Chondrocyte (in vitro differentiated cells): ENCODE measurements around the gene PPEF2. TPM values are rescaled to one million over a fixed set of nuclear protein-coding genes. Genes with fewer than 3 reads are reported as not detected.
"Not testable (repeated sequence)": the region's sequence is repeated elsewhere in the genome, so short reads cannot be mapped to it uniquely, and the experiment has no call there.

ENCODE experiments used
- DNase-seq: peaks from one replicate; pipeline ENCODE4 v3.0.0; 2021; ENCODE audit warnings: mixed read lengths, low spot score
- H3K27ac Mint-ChIP-seq: one replicate; pipeline ENCODE4 v1.8.0; 2021; ENCODE audit warnings: mild to moderate bottlenecking, moderate library complexity, mixed read lengths; ENCODE audit not compliant: unreplicated experiment
- H3K27me3 Mint-ChIP-seq: 2 replicates; pipeline ENCODE4 v1.8.0; 2021; ENCODE audit warnings: low read depth, mixed read lengths
- H3K36me3 Mint-ChIP-seq: 2 replicates; pipeline ENCODE4 v1.8.0; 2021; ENCODE audit warnings: low read depth, mixed read lengths
- H3K4me1 Mint-ChIP-seq: 2 replicates; pipeline ENCODE4 v1.8.0; 2021; ENCODE audit warnings: low read depth, mild to moderate bottlenecking, mixed read lengths
- H3K4me3 Mint-ChIP-seq: one replicate; pipeline ENCODE4 v1.8.0; 2021; ENCODE audit warnings: mild to moderate bottlenecking, moderate library complexity, mixed read lengths; ENCODE audit not compliant: unreplicated experiment
- H3K9me3 Mint-ChIP-seq: 2 replicates; pipeline ENCODE4 v1.8.0; 2021; ENCODE audit warnings: low read depth, mixed read lengths
- CTCF ChIP-seq: fragments of 200-600 bp; sonication (generic); IDR thresholded peaks from 2 replicates; pipeline ENCODE4 v1.5.0; 2021; ENCODE audit warnings: antibody characterized with exemption, mild to moderate bottlenecking, moderate library complexity
- total RNA-seq: library from RNA; stranded (reverse); gene quantifications from 3 replicates; pipeline ENCODE4 v1.2.1, GENCODE V29; 2021

The PPEF2 gene
- total RNA-seq, 1 donor from 2014 or later = not detected

- no peak overlapping the region for H3K27ac Mint-ChIP-seq
- H3K36me3 Mint-ChIP-seq = peaks cover 22% of the 10 kb centered on the region
- no peak overlapping the region for H3K4me3 Mint-ChIP-seq
- H3K4me1 Mint-ChIP-seq = peaks cover 4% of the 10 kb centered on the region
- no peak for TF ChIP-seq CTCF
- H3K9me3 Mint-ChIP-seq = no peaks in the 10 kb centered on the region
- DNase-seq = no peak
- H3K27me3 Mint-ChIP-seq = no peaks in the 10 kb centered on the region
These were observed 19.7 kb upstream of the PPEF2 start for GRCh38 chr4:75921910-75922309.

GRCh38 chr4:75920327-75920726, 18.1 kb upstream of the PPEF2 start:
- H3K27me3 Mint-ChIP-seq = no peaks in the 10 kb centered on the region
- H3K4me1 Mint-ChIP-seq = peaks cover 8% of the 10 kb centered on the region
- H3K36me3 Mint-ChIP-seq = peaks cover 21% of the 10 kb centered on the region
- no peak overlapping the region for H3K4me3 Mint-ChIP-seq
- H3K27ac Mint-ChIP-seq = no peak overlapping the region
- no peaks in the 10 kb centered on the region for H3K9me3 Mint-ChIP-seq
- DNase-seq = no peak
- no peak for TF ChIP-seq CTCF

- peaks cover 8% of the 10 kb centered on the region for H3K4me1 Mint-ChIP-seq
- peaks cover 20% of the 10 kb centered on the region for H3K36me3 Mint-ChIP-seq
- DNase-seq = no peak
- no peak overlapping the region for H3K27ac Mint-ChIP-seq
- no peak overlapping the region for H3K4me3 Mint-ChIP-seq
- no peak for TF ChIP-seq CTCF
- H3K9me3 Mint-ChIP-seq = no peaks in the 10 kb centered on the region
- H3K27me3 Mint-ChIP-seq = no peaks in the 10 kb centered on the region
These were observed 17.7 kb upstream of the PPEF2 start for GRCh38 chr4:75919920-75920319.

GRCh38 chr4:75916091-75916661, 13.9 kb upstream of the PPEF2 start:
- Mint-ChIP-seq H3K4me1 (peaks cover 8% of the 10 kb centered on the region), H3K36me3 (peaks cover 13% of the 10 kb centered on the region), H3K9me3 (no peaks in the 10 kb centered on the region), H3K4me3 (no peak overlapping the region), H3K27ac (peak overlapping the region; percentile 76), H3K27me3 (no peaks in the 10 kb centered on the region)
- TF ChIP-seq CTCF = peak; percentile 87
- no peak for DNase-seq

- peaks cover 8% of the 10 kb centered on the region for H3K4me1 Mint-ChIP-seq
- H3K36me3 Mint-ChIP-seq = peaks cover 7% of the 10 kb centered on the region
- no peak overlapping the region for H3K27ac Mint-ChIP-seq
- TF ChIP-seq CTCF = no peak
- no peak for DNase-seq
- H3K4me3 Mint-ChIP-seq = no peak overlapping the region
- no peaks in the 10 kb centered on the region for H3K27me3 Mint-ChIP-seq
- H3K9me3 Mint-ChIP-seq = peaks cover 6% of the 10 kb centered on the region
These were observed 10.7 kb upstream of the PPEF2 start for GRCh38 chr4:75912968-75913367.

- H3K27ac Mint-ChIP-seq, DNase-seq, H3K36me3 Mint-ChIP-seq, H3K9me3 Mint-ChIP-seq, H3K27me3 Mint-ChIP-seq, H3K4me1 Mint-ChIP-seq, H3K4me3 Mint-ChIP-seq: not testable (repeated sequence)
These were observed 8.6 kb upstream of the PPEF2 start for GRCh38 chr4:75910831-75911230.
